ENCODE results near the gene NRF1. TPM values are rescaled to one million over a fixed set of nuclear protein-coding genes. Genes with fewer than 3 reads are reported as not detected.

Gene NRF1
- total RNA-seq, 1 experiment from 2014 or later = 25.9 TPM

DNA sequence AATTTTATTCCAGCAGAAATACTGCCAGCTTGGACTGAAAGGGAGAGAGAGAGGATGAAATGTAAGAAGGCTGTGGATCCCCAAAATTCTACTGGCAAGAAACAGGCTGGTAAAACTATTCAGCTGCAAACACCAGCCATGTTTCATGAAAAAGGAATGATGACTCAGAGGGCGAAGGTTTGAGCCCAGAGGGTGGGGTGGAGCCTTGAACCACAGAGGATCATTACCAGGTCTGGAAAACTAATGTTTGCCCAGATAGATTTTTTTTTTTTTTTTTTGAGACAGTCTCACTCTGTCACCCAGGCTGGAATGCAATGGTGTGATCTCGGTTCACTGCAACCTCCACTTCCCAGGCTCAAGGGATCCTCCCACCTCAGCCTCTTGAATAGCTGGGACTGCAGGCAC is 41.7 kb upstream of the NRF1 start:
- peak overlapping the region; percentile 15 to 37; a peak in 3 of 4 replicates for H3K4me3 ChIP-seq (replicated peaks in 1 of 2; ENCODE audit: low read depth in 1 of 2, low read length in 2 of 2)

More for the DNA sequence above, 41.7 kb upstream of the NRF1 start:
- peak overlapping the region; percentile 71 for H2AFZ ChIP-seq (ENCODE audit: low read depth, low read length, poor library complexity, severe bottlenecking)
- ChIA-PET CTCF (no interaction called here), RAD21 (ENCODE audit: low non-redundant PET in 1 of 2, low total read pairs in 2 of 2, uncharacterized antibody in 2 of 2, unreplicated experiment in 2 of 2) (no interaction called here), POLR2A (no interaction called here)
- peak overlapping the region; percentile 69 for H3K4me2 ChIP-seq (ENCODE audit: low read length)
- no peaks in the 10 kb centered on the region for H3K27me3 ChIP-seq (ENCODE audit: insufficient read depth, low read length)
- H4K20me1 ChIP-seq (ENCODE audit: insufficient read depth) = no peaks in the 10 kb centered on the region
- BruUV-seq (replicated peaks) = no TSS peak
- no peaks in the 10 kb centered on the region; a peak in 1 of 4 replicates for H3K9me3 ChIP-seq (ENCODE audit: control insufficient read depth in 1 of 2, insufficient read depth in 1 of 2, low read depth in 1 of 2, low read length in 2 of 2)
- no peaks in the 10 kb centered on the region for H3K36me3 ChIP-seq (ENCODE audit: control insufficient read depth in 1 of 2, insufficient read depth in 2 of 2, low read length in 2 of 2)
- TF ChIP-seq SIN3A (IDR thresholded peaks at IDR 0.05; ENCODE audit: low read depth) (no peak), CBX3 (IDR thresholded peaks at IDR 0.05; ENCODE audit: low read depth) (peak; percentile 37; the same call in 1 of the 2 replicates), ELF1 (IDR thresholded peaks at IDR 0.05; ENCODE audit: borderline replicate concordance, low read depth) (no peak), YY1 (IDR thresholded peaks at IDR 0.05; ENCODE audit: extremely low read depth, insufficient replicate concordance, low read depth, low read length) (peak; percentile 41), FOSL1 (IDR thresholded peaks at IDR 0.05; ENCODE audit: low read depth) (peak; percentile 83), TCF7L2 (IDR thresholded peaks at IDR 0.05; ENCODE audit: borderline replicate concordance, extremely low read depth, insufficient read depth, insufficient read length) (no peak), RAD21 (IDR thresholded peaks at IDR 0.05; ENCODE audit: low read depth) (peak; percentile 19; the same call in 1 of the 2 replicates), EGR1 (IDR thresholded peaks at IDR 0.05; ENCODE audit: low read depth) (no peak), JUND (IDR thresholded peaks at IDR 0.05) (peak; percentile 85), POLR2A (IDR thresholded peaks at IDR 0.05; ENCODE audit: borderline replicate concordance, extremely low read depth, insufficient read depth, insufficient read length) (no peak), SP1 (IDR thresholded peaks at IDR 0.05; ENCODE audit: low read depth) (peak; percentile 66), POLR2AphosphoS5 (IDR thresholded peaks at IDR 0.05; ENCODE audit: low read depth, low read length) (no peak)
- TF ChIP-seq, protein P1, sequence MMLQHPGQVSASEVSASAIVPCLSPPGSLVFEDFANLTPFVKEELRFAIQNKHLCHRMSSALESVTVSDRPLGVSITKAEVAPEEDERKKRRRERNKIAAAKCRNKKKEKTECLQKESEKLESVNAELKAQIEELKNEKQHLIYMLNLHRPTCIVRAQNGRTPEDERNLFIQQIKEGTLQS (IDR thresholded peaks at IDR 0.05) = no peak
- TF ChIP-seq, protein P2, sequence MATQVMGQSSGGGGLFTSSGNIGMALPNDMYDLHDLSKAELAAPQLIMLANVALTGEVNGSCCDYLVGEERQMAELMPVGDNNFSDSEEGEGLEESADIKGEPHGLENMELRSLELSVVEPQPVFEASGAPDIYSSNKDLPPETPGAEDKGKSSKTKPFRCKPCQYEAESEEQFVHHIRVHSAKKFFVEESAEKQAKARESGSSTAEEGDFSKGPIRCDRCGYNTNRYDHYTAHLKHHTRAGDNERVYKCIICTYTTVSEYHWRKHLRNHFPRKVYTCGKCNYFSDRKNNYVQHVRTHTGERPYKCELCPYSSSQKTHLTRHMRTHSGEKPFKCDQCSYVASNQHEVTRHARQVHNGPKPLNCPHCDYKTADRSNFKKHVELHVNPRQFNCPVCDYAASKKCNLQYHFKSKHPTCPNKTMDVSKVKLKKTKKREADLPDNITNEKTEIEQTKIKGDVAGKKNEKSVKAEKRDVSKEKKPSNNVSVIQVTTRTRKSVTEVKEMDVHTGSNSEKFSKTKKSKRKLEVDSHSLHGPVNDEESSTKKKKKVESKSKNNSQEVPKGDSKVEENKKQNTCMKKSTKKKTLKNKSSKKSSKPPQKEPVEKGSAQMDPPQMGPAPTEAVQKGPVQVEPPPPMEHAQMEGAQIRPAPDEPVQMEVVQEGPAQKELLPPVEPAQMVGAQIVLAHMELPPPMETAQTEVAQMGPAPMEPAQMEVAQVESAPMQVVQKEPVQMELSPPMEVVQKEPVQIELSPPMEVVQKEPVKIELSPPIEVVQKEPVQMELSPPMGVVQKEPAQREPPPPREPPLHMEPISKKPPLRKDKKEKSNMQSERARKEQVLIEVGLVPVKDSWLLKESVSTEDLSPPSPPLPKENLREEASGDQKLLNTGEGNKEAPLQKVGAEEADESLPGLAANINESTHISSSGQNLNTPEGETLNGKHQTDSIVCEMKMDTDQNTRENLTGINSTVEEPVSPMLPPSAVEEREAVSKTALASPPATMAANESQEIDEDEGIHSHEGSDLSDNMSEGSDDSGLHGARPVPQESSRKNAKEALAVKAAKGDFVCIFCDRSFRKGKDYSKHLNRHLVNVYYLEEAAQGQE (IDR thresholded peaks at IDR 0.05; ENCODE audit: low read depth) = no peak
- TF ChIP-seq, protein P3, sequence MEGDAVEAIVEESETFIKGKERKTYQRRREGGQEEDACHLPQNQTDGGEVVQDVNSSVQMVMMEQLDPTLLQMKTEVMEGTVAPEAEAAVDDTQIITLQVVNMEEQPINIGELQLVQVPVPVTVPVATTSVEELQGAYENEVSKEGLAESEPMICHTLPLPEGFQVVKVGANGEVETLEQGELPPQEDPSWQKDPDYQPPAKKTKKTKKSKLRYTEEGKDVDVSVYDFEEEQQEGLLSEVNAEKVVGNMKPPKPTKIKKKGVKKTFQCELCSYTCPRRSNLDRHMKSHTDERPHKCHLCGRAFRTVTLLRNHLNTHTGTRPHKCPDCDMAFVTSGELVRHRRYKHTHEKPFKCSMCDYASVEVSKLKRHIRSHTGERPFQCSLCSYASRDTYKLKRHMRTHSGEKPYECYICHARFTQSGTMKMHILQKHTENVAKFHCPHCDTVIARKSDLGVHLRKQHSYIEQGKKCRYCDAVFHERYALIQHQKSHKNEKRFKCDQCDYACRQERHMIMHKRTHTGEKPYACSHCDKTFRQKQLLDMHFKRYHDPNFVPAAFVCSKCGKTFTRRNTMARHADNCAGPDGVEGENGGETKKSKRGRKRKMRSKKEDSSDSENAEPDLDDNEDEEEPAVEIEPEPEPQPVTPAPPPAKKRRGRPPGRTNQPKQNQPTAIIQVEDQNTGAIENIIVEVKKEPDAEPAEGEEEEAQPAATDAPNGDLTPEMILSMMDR (IDR thresholded peaks at IDR 0.05 in 2 of 3, conservative IDR thresholded peaks at IDR 0.05 in 1 of 3; ENCODE audit: borderline replicate concordance in 1 of 3, insufficient read depth in 1 of 3, low read depth in 2 of 3, low read length in 2 of 3) = no peak
- H3K9me2 ChIP-seq (ENCODE audit: insufficient read depth) = no peaks in the 10 kb centered on the region
- peak; percentile 91 for ATAC-seq
- H3K79me2 ChIP-seq (ENCODE audit: insufficient read depth, low read length) = no peaks in the 10 kb centered on the region
- intact Hi-C loops (cut with micrococcal nuclease) = no loop called here
- peak overlapping the region; percentile 32 for H3K9ac ChIP-seq (ENCODE audit: low read length)
- DNase-seq (ENCODE audit: low read depth, low spot score) = peak; percentile 63
- H3K4me1 ChIP-seq (ENCODE audit: control insufficient read depth in 1 of 2, insufficient read depth in 2 of 2, low read length in 2 of 2) = peaks cover 13 to 16% of the 10 kb centered on the region in 2 experiments
- H3K27ac ChIP-seq (ENCODE audit: low read depth, low read length) = peak overlapping the region; percentile 32
